Stimulated activated CD4-positive, alpha-beta T cell treated with anti-CD3 and anti-CD28 coated beads, Interleukin-1b, Interleukin-23, amount 100 ng/mL, for 48 hours (primary cell): Measurements from ENCODE around the gene NDST1.
A peak's percentile ranks its signal among the peaks of the same experiment; 100 is the strongest.
"Not testable (repeated sequence)": the region's sequence is repeated elsewhere in the genome, so short reads cannot be mapped to it uniquely, and the experiment has no call there.

ENCODE experiments used
- DNase-seq: peaks from one replicate; pipeline ENCODE4 v3.0.0-alpha.2; 2020

NDST1 gene

DNA sequence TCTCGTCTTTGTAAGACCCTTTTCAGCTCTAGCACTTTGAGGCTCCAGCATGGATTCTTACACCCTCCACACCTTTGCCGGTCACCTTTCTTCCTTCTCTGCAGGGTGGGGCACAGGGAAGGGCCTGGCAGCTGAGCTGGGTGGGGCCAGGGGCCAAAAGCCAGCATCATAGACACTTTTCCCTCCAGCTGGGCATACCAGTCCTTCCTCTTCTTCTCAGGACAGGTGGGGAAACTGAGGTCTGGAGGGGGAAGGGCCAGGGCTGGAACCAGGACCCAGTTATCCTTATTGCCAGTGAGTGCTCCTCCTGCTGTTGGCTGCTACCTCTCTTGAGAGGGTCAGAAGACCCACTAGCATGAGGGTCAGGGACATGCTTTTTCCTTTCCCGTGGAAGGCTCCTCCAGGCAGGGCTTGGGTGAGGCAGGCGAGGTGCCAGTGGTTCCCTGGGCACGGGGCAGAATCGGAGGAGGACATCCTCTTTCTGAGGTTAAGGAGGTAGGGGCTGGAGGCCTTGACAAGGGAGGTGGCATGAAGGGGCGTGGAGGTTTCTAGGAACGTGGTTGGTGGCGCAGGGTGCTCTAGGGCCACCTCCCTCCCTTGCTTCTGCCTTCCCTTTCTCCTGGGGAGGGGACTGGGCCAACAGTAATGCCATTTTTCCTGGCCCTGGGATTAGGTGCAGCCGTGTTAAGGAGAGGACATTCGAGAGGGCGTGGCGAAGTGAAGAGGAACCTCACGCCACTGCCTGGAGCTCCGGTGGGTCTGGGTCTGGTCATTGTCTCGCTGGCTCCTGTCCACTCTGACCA lies at the start of gene NDST1:
TSS of gene NDST1 (plus strand) at position 658 of the 803 bp plus-strand sequence. CDS start 13,124 bp downstream, outside the sequence.
- DNase-seq = no peak

DNA sequence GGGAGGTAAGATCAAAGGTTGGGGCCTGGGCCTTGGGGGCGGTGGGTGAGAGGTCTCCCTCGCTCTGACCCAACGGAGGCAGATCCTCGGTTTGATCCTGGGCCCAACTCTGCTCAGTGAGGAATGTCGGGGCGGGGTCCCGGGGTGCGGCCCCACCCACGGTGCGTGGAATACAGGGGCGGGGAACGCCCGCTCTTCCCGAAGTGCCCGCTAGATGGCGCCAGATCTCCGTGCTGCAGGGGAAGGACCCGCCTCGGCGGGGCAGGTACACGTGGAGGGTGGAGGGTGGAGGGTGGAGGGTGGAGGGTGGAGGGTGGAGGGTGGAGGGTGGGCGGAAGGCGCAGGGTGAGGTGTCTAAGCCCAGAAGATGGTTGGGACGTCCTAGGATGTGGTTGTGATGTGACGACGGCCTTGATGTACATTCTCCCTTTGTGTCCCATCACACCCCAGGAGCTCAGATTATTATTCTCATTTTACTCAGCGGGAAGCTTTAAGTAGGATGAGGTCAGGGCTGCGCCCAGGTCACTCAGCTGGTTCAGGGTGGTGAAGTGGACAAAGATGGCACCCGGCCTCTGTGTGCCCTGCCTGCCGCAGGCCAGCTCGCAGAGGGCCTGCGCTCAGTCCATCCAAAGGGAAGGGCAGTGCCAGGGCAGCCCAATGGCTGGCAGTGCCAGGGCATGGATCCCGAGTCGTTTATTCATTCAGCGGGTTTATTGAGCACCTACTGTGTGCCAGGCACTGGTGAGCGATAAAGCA lies 49.0 kb upstream of the NDST1 start:
- DNase-seq = peak; percentile 86

- DNase-seq = no peak
Measured at GRCh38 chr5:150460781-150461180, 47.1 kb upstream of the NDST1 start.

DNA sequence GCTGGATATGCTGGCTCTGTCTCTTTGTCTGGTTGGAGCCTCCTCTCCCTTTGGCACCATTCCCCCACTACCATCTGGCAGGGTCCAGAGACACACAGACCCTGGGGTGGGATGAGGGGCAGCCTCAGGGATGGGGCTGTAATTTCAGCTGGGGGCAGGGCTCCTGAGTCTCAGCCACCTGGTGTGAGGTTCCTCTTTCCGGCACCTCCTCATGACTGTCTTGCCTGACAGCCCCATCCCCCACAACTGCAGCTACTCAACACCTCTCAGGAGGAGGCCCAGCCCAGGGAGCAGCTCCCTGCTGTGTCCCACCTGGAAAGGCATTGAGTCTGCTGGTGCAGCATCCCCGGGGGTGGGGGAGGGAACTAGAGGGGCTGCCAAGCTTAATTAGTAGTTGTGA lies 46.7 kb upstream of the NDST1 start:
- no peak for DNase-seq

GRCh38 chr5:150464554-150465012 lies 43.3 kb upstream of the NDST1 start:
- no peak for DNase-seq

GRCh38 chr5:150465927-150466326 lies 42.0 kb upstream of the NDST1 start:
- no peak for DNase-seq

GRCh38 chr5:150468206-150468605 lies 39.7 kb upstream of the NDST1 start:
- no peak for DNase-seq

DNA sequence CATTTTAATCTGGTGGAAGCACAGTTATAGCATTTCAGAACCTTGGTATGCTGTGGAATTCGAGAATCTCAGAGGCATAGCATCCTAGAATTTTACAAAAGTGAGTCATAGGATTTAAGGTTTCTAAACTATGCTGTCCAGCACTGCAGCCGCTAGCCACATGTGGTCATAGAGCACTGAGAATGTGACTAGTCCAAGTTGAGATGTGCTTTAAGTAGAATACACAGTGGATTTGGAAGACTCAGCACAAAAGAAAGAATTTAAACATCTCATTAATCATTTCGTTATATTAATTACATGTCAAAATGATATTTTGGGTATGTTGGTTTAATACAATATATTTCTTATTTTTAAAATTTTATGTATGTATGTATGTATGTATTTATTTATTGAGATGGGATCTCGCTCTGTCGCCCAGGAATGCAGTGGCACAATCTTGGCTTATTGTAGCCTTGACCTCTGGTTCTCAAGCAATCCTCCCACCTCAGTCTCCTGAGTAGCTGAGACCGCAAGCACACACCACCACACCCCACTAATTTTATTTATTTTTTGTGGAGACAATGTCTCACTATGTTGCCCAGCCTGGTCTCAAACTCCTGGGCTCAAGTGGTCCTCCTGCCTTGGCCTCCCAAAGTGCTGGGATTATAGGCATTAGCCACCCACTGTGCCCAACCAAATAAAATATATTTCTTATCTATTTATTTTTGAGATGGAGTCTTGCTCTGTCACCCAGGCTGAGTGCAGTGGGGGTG lies 38.0 kb upstream of the NDST1 start:
- DNase-seq = no peak

DNA sequence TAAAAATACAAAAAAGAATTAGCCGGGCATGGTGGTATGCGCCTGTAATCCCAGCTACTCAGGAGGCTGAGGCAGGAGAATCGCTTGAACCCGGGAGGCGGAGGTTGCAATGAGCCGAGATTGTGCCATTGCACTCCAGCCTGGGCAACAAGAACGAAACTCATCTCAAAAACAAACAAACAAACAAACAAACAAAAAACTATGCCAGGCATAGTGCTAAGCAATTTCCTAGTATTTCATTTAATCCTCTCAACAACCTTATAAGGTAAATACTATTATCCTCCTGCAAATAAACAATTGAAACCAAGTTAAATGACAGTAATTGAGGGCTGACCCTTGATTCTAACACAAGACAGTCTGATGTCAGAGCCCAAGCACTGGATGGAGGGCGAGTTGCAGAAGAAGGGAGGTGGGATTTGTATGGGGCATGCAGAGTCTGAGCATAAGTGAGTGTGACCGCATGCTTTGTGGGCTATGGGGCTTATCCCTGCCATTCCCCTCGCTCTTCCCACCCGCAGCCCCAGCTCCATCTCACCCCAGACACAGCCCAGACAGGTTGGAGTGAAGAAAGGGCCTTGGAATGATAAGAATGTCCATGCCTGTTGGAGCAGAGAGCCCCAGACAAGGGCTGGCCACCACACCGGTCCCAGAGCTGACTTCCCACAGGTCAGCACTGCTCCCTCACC lies 34.1 kb upstream of the NDST1 start:
- DNase-seq = no peak

- DNase-seq = not testable (repeated sequence)
Measured at GRCh38 chr5:150476568-150476967, 31.4 kb upstream of the NDST1 start.

- DNase-seq = no peak
Measured at GRCh38 chr5:150479416-150479815, 28.5 kb upstream of the NDST1 start.

DNA sequence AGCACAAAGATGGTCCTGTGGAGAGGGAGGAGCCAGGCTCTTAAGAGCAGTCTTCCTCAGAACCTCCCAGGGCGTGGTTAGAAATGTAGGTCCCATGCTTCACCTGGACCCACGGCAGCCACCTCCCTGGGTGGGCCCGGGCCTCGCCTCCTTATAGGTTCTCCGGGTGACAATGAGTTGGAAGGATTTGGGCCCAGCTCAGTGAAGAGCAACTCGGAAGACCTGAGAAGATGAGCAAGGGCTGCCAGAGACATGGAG lies 26.3 kb upstream of the NDST1 start:
- DNase-seq = no peak

GRCh38 chr5:150481972-150482406 lies 25.9 kb upstream of the NDST1 start:
- no peak for DNase-seq

- DNase-seq = no peak
Measured at GRCh38 chr5:150484964-150485692, 22.8 kb upstream of the NDST1 start.

- DNase-seq = peak; percentile 21
Measured at GRCh38 chr5:150485693-150486401, 22.1 kb upstream of the NDST1 start.

GRCh38 chr5:150486402-150487198 lies 21.3 kb upstream of the NDST1 start:
- peak; percentile 9 for DNase-seq

- DNase-seq = no peak
Measured at GRCh38 chr5:150487199-150488061, 20.5 kb upstream of the NDST1 start.

GRCh38 chr5:150488519-150489359 lies 19.2 kb upstream of the NDST1 start:
- DNase-seq = no peak
